Measurements from ENCODE around the gene TLCD5.

TLCD5 gene

GRCh38 chr11:120326228-120326627 is 1.1 kb downstream of the TLCD5 start:
- Mint-ChIP-seq H3K36me3 (ENCODE audit: low read depth) (no peaks in the 10 kb centered on the region), H3K27ac (no peak overlapping the region), H3K4me1 (ENCODE audit: low read depth) (no peaks in the 10 kb centered on the region), H3K27me3 (peaks cover 89% of the 10 kb centered on the region), H3K4me3 (no peak overlapping the region), H3K9me3 (no peaks in the 10 kb centered on the region)
- intact Hi-C loops (cut with micrococcal nuclease): no loop called here

- Mint-ChIP-seq H3K27me3 (peaks cover 91% of the 10 kb centered on the region), H3K4me3 (no peak overlapping the region), H3K27ac (no peak overlapping the region), H3K9me3 (no peaks in the 10 kb centered on the region), H3K4me1 (ENCODE audit: low read depth) (no peaks in the 10 kb centered on the region), H3K36me3 (ENCODE audit: low read depth) (no peaks in the 10 kb centered on the region)
- intact Hi-C loops (cut with micrococcal nuclease): no loop called here
Observed at GRCh38 chr11:120326845-120327281, 1.8 kb downstream of the TLCD5 start.

GRCh38 chr11:120327311-120327710 is 2.2 kb downstream of the TLCD5 start:
- no peaks in the 10 kb centered on the region for H3K4me1 Mint-ChIP-seq (ENCODE audit: low read depth)

GRCh38 chr11:120329556-120329955 is 4.5 kb downstream of the TLCD5 start:
- Mint-ChIP-seq H3K27ac (no peak overlapping the region), H3K27me3 (peaks cover 90% of the 10 kb centered on the region), H3K9me3 (no peaks in the 10 kb centered on the region), H3K36me3 (ENCODE audit: low read depth) (no peaks in the 10 kb centered on the region), H3K4me1 (ENCODE audit: low read depth) (no peaks in the 10 kb centered on the region), H3K4me3 (no peak overlapping the region)
- intact Hi-C loops (cut with micrococcal nuclease): no loop called here

More at GRCh38 chr11:120327311-120327710, 2.2 kb downstream of the TLCD5 start:
- Mint-ChIP-seq H3K9me3 (no peaks in the 10 kb centered on the region), H3K36me3 (ENCODE audit: low read depth) (no peaks in the 10 kb centered on the region), H3K27ac (no peak overlapping the region), H3K27me3 (peaks cover 89% of the 10 kb centered on the region), H3K4me3 (no peak overlapping the region)
- intact Hi-C loops (cut with micrococcal nuclease): no loop called here

GRCh38 chr11:120330045-120330444 is 4.9 kb downstream of the TLCD5 start:
- Mint-ChIP-seq H3K36me3 (ENCODE audit: low read depth) (no peaks in the 10 kb centered on the region), H3K9me3 (no peaks in the 10 kb centered on the region), H3K4me1 (ENCODE audit: low read depth) (peaks cover 3% of the 10 kb centered on the region), H3K27me3 (peaks cover 86% of the 10 kb centered on the region), H3K27ac (no peak overlapping the region), H3K4me3 (no peak overlapping the region)
- intact Hi-C loops (cut with micrococcal nuclease): no loop called here

GRCh38 chr11:120331301-120331996 is 6.3 kb downstream of the TLCD5 start:
- no peaks in the 10 kb centered on the region for H3K36me3 Mint-ChIP-seq (ENCODE audit: low read depth)
- no peak overlapping the region for H3K27ac Mint-ChIP-seq
- H3K9me3 Mint-ChIP-seq: no peaks in the 10 kb centered on the region
- H3K4me3 Mint-ChIP-seq: no peak overlapping the region
- peaks cover 6% of the 10 kb centered on the region for H3K4me1 Mint-ChIP-seq (ENCODE audit: low read depth)
- peaks cover 76% of the 10 kb centered on the region for H3K27me3 Mint-ChIP-seq
- intact Hi-C loops (cut with micrococcal nuclease): no loop called here

- no peak overlapping the region for H3K4me3 Mint-ChIP-seq
- intact Hi-C loops (cut with micrococcal nuclease): no loop called here
- H3K27me3 Mint-ChIP-seq: peaks cover 73% of the 10 kb centered on the region
- H3K9me3 Mint-ChIP-seq: no peaks in the 10 kb centered on the region
- no peaks in the 10 kb centered on the region for H3K36me3 Mint-ChIP-seq (ENCODE audit: low read depth)
- no peak overlapping the region for H3K27ac Mint-ChIP-seq
- H3K4me1 Mint-ChIP-seq (ENCODE audit: low read depth): peaks cover 20% of the 10 kb centered on the region
Observed at GRCh38 chr11:120332822-120333716, 8.0 kb downstream of the TLCD5 start.

GRCh38 chr11:120333801-120334200 is 8.7 kb downstream of the TLCD5 start:
- Mint-ChIP-seq H3K27me3 (peaks cover 72% of the 10 kb centered on the region), H3K27ac (no peak overlapping the region), H3K36me3 (ENCODE audit: low read depth) (no peaks in the 10 kb centered on the region), H3K9me3 (no peaks in the 10 kb centered on the region), H3K4me3 (no peak overlapping the region), H3K4me1 (ENCODE audit: low read depth) (peaks cover 21% of the 10 kb centered on the region)
- intact Hi-C loops (cut with micrococcal nuclease): loop anchor here (2.0 kb wide), 1 partner anchor 351 kb away; no protein-coding TSS in a partner anchor

GRCh38 chr11:120334332-120334731 is 9.2 kb downstream of the TLCD5 start:
- no peaks in the 10 kb centered on the region for H3K36me3 Mint-ChIP-seq (ENCODE audit: low read depth)
- no peak overlapping the region for H3K4me3 Mint-ChIP-seq
- no peak overlapping the region for H3K27ac Mint-ChIP-seq
- intact Hi-C loops (cut with micrococcal nuclease): loop anchor here (2.0 kb wide), 1 partner anchor 350 kb away; no protein-coding TSS in a partner anchor
- peaks cover 21% of the 10 kb centered on the region for H3K4me1 Mint-ChIP-seq (ENCODE audit: low read depth)
- no peaks in the 10 kb centered on the region for H3K9me3 Mint-ChIP-seq
- H3K27me3 Mint-ChIP-seq: peaks cover 73% of the 10 kb centered on the region

- no peaks in the 10 kb centered on the region for H3K36me3 Mint-ChIP-seq (ENCODE audit: low read depth)
- H3K9me3 Mint-ChIP-seq: no peaks in the 10 kb centered on the region
- H3K27me3 Mint-ChIP-seq: peaks cover 75% of the 10 kb centered on the region
- H3K27ac Mint-ChIP-seq: no peak overlapping the region
- peak overlapping the region; percentile 7 for H3K4me3 Mint-ChIP-seq
- intact Hi-C loops (cut with micrococcal nuclease): loop anchor here (2.0 kb wide), 1 partner anchor 350 kb away; no protein-coding TSS in a partner anchor
- peaks cover 21% of the 10 kb centered on the region for H3K4me1 Mint-ChIP-seq (ENCODE audit: low read depth)
Observed at GRCh38 chr11:120334894-120335462, 9.9 kb downstream of the TLCD5 start.

GRCh38 chr11:120335556-120335907 is 10.4 kb downstream of the TLCD5 start:
- Mint-ChIP-seq H3K36me3 (ENCODE audit: low read depth) (no peaks in the 10 kb centered on the region), H3K4me3 (peak overlapping the region; percentile 53), H3K27ac (no peak overlapping the region), H3K4me1 (ENCODE audit: low read depth) (peaks cover 21% of the 10 kb centered on the region), H3K27me3 (peaks cover 75% of the 10 kb centered on the region), H3K9me3 (no peaks in the 10 kb centered on the region)
- intact Hi-C loops (cut with micrococcal nuclease): loop anchor here (2.0 kb wide), 1 partner anchor 349 kb away; no protein-coding TSS in a partner anchor

- Mint-ChIP-seq H3K36me3 (ENCODE audit: low read depth) (no peaks in the 10 kb centered on the region), H3K27me3 (peaks cover 75% of the 10 kb centered on the region), H3K4me1 (ENCODE audit: low read depth) (peaks cover 21% of the 10 kb centered on the region), H3K27ac (peak within 1 kb of the TSS; percentile 67), H3K4me3 (peak within 1 kb of the TSS; percentile 86), H3K9me3 (no peaks in the 10 kb centered on the region)
- intact Hi-C loops (cut with micrococcal nuclease): loop anchor here (2.0 kb wide), 1 partner anchor 349 kb away; no protein-coding TSS in a partner anchor
Observed at GRCh38 chr11:120335908-120336640, 11.0 kb downstream of the TLCD5 start, which contains the start of gene ARHGEF12. TSS of gene ARHGEF12 (plus strand) at chr11:120336413. CDS start at chr11:120337244, 831 bp downstream.

- peak overlapping the region; percentile 67 for H3K27ac Mint-ChIP-seq
- intact Hi-C loops (cut with micrococcal nuclease): no loop called here
- no peaks in the 10 kb centered on the region for H3K9me3 Mint-ChIP-seq
- no peaks in the 10 kb centered on the region for H3K36me3 Mint-ChIP-seq (ENCODE audit: low read depth)
- H3K4me3 Mint-ChIP-seq: peak overlapping the region; percentile 86
- H3K27me3 Mint-ChIP-seq: peaks cover 74% of the 10 kb centered on the region
- peaks cover 21% of the 10 kb centered on the region for H3K4me1 Mint-ChIP-seq (ENCODE audit: low read depth)
Observed at GRCh38 chr11:120336641-120337354, 11.7 kb downstream of the TLCD5 start.

Data from dendritic cell treated with granulocyte-macrophage colony-stimulating factor and Interleukin-4, amounts not matched to agents 40 ng/mL and 50 ng/mL, for 4 days (primary cell).